Gastrocnemius medialis (tissue), 4 donors: ENCODE data around the gene CALML3. TPM values are rescaled to one million over a fixed set of nuclear protein-coding genes. Genes with fewer than 3 reads are reported as not detected.
"Not testable (repeated sequence)": the region's sequence is repeated elsewhere in the genome, so short reads cannot be mapped to it uniquely, and the experiment has no call there.

Experiments used
- ATAC-seq, 2 donors: fragments of 150-250 bp; one replicate each; pipeline ENCODE4 v1.9.1; 2016
- DNase-seq, 2 donors: peaks; one replicate each; pipeline ENCODE4 v3.0.0-alpha.2; 2019
- H3K27ac ChIP-seq, 4 donors: fragments of 200-600 bp; sonication (generic); 1 replicate in 1 of 4; 2 replicates in 3 of 4; pipeline ENCODE4 v1.5.1; 2016 to 2018; ENCODE audit warnings: mild to moderate bottlenecking in 2 of 4, moderate library complexity in 1 of 4
- H3K27me3 ChIP-seq, 3 donors: fragments of 200-600 bp; sonication (generic) in 2 of 3; 1 replicate in 1 of 3; 2 replicates in 2 of 3; pipeline versions ENCODE4 v1.5.1 to v1.6.0; 2016 to 2019; ENCODE audit warnings: mild to moderate bottlenecking in 1 of 3, moderate library complexity in 1 of 3
- H3K36me3 ChIP-seq, 2 donors: fragments of 200-600 bp; sonication (generic) in 1 of 2; one replicate each; pipeline ENCODE4 v1.5.1; 2017 to 2018
- H3K4me1 ChIP-seq, 2 donors: fragments of 200-600 bp; sonication (generic) in 1 of 2; one replicate each; pipeline ENCODE4 v1.5.1; 2016 to 2017; ENCODE audit warnings: mild to moderate bottlenecking in 2 of 2
- H3K4me3 ChIP-seq, 4 donors: fragments of 200-600 bp; sonication (generic) in 3 of 4; 1 replicate in 1 of 4; 2 replicates in 3 of 4; pipeline ENCODE4 v1.5.1; 2016 to 2019; ENCODE audit warnings: mild to moderate bottlenecking in 2 of 4
- H3K9me3 ChIP-seq, 3 donors: fragments of 200-600 bp; sonication (generic) in 2 of 3; 1 replicate in 1 of 3; 2 replicates in 2 of 3; pipeline ENCODE4 v1.5.1; 2016 to 2019
- POLR2A ChIP-seq, 2 donors: fragments of 450-650 bp; IDR thresholded peaks; one replicate each; pipeline ENCODE4 v1.6.1; 2017; ENCODE audit warnings: antibody characterized with exemption in 2 of 2, mild to moderate bottlenecking in 2 of 2, moderate library complexity in 2 of 2
- in situ Hi-C, 4 donors: fragments of 200-750 bp; cut with MboI; loops; one replicate each; pipeline versions ENCODE4 v1.15.0 to v1.8.0; 2017; ENCODE audit warnings: low sequenced_read_pairs in 4 of 4
- intact Hi-C: fragments of 100-400 bp; cut with DNase I; formaldehyde crosslinking; loops from one replicate; pipeline ENCODE4 v1.15.1; 2023; ENCODE audit warnings: low total_unique reads
- total RNA-seq, 4 donors: library from RNA; depleted of rRNA; stranded (reverse); fragments of >200 nt; gene quantifications; one replicate each; pipeline versions ENCODE4 v1.1.0 to v1.2.3, GENCODE V29; 2016
- TF ChIP-seq, protein P1 (sequence below), 5 experiments: fragments of 450-650 bp in 3 of 5; fragments of 200-600 bp in 2 of 5; sonication (generic) in 2 of 5; IDR thresholded peaks in 4 of 5; conservative IDR thresholded peaks in 1 of 5; 1 replicate in 4 of 5; 2 replicates in 1 of 5; pipeline ENCODE4 v1.5.1; 2016 to 2019; ENCODE audit warnings: antibody characterized with exemption in 5 of 5, mild to moderate bottlenecking in 3 of 5, moderate library complexity in 3 of 5

CALML3 gene
- total RNA-seq, result not detected

DNA sequence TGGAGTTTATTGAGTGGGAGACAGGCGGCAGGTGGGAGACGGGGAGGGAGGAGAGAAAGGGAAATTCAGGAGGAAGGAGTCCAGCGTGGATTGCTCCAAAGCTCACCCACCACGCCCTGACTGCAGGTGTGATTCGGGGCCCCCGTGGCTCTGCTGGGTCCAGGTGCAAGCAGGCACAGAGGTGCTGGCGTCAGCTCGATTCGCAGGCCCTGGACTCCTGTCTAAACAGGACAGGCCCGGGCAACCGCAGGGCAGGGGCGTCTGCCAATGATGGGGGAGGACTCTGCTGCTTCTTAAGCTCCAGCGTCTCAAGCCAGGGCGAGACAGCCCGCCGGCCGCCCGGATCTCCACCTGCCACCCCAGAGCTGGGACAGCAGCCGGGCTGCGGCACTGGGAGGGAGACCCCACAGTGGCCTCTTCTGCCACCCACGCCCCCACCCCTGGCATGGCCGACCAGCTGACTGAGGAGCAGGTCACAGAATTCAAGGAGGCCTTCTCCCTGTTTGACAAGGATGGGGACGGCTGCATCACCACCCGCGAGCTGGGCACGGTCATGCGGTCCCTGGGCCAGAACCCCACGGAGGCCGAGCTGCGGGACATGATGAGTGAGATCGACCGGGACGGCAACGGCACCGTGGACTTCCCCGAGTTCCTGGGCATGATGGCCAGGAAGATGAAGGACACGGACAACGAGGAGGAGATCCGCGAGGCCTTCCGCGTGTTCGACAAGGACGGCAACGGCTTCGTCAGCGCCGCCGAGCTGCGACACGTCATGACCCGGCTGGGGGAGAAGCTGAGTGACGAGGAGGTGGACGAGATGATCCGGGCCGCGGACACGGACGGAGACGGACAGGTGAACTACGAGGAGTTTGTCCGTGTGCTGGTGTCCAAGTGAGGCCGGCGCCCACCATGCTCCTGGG, at the start of gene CALML3:
CALML3 (plus strand) TSS at position 321 of the 920 bp plus-strand sequence; CDS start at position 446, 125 bp downstream.
- TF ChIP-seq, protein P1, sequence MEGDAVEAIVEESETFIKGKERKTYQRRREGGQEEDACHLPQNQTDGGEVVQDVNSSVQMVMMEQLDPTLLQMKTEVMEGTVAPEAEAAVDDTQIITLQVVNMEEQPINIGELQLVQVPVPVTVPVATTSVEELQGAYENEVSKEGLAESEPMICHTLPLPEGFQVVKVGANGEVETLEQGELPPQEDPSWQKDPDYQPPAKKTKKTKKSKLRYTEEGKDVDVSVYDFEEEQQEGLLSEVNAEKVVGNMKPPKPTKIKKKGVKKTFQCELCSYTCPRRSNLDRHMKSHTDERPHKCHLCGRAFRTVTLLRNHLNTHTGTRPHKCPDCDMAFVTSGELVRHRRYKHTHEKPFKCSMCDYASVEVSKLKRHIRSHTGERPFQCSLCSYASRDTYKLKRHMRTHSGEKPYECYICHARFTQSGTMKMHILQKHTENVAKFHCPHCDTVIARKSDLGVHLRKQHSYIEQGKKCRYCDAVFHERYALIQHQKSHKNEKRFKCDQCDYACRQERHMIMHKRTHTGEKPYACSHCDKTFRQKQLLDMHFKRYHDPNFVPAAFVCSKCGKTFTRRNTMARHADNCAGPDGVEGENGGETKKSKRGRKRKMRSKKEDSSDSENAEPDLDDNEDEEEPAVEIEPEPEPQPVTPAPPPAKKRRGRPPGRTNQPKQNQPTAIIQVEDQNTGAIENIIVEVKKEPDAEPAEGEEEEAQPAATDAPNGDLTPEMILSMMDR (IDR thresholded peaks at IDR 0.05 in 4 of 5, conservative IDR thresholded peaks at IDR 0.05 in 1 of 5), result no peak
- no peak for TF ChIP-seq POLR2A (IDR thresholded peaks at IDR 0.05)
- Histone ChIP-seq H3K4me3 (no peak within 1 kb of the TSS), H3K27me3 (no peaks in the 10 kb centered on the region), H3K4me1 (peaks cover 0 to 8% of the 10 kb centered on the region in 2 donors), H3K27ac (no peak within 1 kb of the TSS), H3K9me3 (no peaks in the 10 kb centered on the region), H3K36me3 (no peaks in the 10 kb centered on the region)
- no peak for ATAC-seq
- DNase-seq, result no peak
- intact Hi-C loops, result no loop called here
- in situ Hi-C loops, result no loop called here

DNA sequence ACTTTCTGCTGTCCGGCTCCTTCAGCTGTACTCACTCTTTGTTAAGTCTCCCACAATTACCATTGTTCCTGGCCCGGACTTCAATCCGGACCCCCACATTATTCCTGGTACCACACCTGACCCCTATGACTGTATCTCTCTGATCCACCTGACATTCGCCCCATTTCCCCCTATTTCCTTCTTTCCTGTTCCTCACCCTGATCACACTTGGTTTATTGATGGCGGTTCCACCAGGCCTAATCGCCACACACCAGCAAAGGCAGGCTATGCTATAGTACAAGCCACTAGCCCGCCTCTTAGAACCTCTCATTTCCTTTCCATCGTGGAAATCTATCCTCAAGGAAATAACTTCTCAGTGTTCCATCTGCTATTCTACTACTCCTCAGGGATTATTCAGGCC, 49.7 kb upstream of the CALML3 start:
- DNase-seq, in situ Hi-C loops, H3K36me3 ChIP-seq, H3K4me1 ChIP-seq, ATAC-seq, H3K27me3 ChIP-seq, intact Hi-C loops, H3K27ac ChIP-seq, H3K4me3 ChIP-seq, H3K9me3 ChIP-seq: not testable (repeated sequence)

DNA sequence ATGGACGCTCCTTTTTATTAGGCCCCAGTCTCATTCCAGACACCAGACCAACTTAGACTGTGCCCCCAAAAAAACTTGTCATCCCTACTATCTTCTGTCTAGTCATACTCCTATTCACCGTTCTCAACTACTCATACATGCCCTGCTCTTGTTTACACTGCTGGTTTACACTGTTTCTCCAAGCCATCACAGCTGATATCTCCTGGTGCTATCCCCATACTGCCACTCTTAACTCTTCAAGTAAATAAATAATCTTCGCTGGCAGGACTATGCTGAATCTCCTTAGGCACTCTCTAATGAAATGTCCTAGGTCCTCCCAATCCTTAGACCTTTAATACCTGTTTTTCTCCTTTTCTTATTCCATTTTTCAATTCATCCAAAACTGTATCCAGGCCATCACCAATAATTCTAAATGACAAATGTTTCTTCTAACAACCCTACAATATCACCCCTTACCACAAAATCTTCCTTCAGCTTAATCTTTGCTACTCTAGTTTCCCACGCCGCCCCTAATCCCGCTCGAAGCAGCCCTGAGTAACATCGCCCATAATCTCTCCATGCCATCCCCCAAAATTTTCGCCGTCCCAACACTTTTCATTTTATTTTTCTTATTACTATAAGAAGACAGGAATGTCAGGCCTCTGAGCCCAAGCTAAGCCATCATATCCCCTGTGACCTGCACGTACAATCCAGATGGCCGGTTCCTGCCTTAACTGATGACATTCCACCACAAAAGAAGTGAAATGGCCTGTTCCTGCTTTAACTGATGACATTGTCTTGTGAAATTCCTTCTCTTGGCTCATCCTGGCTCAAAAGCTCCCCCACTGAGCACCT, 48.6 kb upstream of the CALML3 start:
- H3K36me3 ChIP-seq, H3K9me3 ChIP-seq, ATAC-seq, H3K4me3 ChIP-seq, DNase-seq, H3K27ac ChIP-seq, in situ Hi-C loops, intact Hi-C loops, H3K27me3 ChIP-seq, H3K4me1 ChIP-seq: not testable (repeated sequence)

DNA sequence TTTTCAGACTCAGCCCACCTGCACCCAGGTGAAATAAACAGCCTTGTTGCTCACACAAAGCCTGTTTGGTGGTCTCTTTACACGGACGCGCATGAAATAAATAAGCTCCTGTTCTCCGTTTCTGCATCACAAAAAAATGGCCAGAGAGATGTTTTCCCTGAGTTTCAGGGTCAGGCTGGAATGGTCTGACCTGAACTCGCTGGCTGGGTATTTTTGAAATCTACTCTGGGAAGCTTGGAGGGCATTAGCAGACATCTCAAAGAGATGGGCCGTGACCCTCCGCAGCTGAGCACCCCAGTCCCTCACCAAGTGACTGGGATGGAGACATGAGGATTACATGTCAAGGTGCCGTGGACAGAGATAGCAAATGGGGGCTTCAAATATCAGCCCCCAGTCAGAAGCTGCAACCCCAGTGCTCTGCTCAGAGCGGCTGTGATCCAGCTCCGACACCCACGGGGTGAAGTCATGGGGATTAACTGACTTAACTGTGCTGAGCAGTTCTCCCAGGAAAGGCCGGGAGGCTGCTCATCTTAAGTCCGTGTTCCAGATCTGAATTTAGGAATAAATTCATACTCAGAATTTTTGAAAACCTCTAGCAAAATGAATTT, 47.7 kb upstream of the CALML3 start:
- no peak overlapping the region for H3K4me3 ChIP-seq
- no peak for ATAC-seq
- no peaks in the 10 kb centered on the region for H3K9me3 ChIP-seq
- in situ Hi-C loops (no loop called here), intact Hi-C loops (no loop called here)
- no peaks in the 10 kb centered on the region for H3K4me1 ChIP-seq
- no peaks in the 10 kb centered on the region for H3K27me3 ChIP-seq
- no peak for DNase-seq
- TF ChIP-seq, protein P1 (IDR thresholded peaks at IDR 0.05 in 4 of 5, conservative IDR thresholded peaks at IDR 0.05 in 1 of 5), result no peak
- no peak for TF ChIP-seq POLR2A (IDR thresholded peaks at IDR 0.05)
- H3K27ac ChIP-seq, result no peak overlapping the region
- no peaks in the 10 kb centered on the region for H3K36me3 ChIP-seq

DNA sequence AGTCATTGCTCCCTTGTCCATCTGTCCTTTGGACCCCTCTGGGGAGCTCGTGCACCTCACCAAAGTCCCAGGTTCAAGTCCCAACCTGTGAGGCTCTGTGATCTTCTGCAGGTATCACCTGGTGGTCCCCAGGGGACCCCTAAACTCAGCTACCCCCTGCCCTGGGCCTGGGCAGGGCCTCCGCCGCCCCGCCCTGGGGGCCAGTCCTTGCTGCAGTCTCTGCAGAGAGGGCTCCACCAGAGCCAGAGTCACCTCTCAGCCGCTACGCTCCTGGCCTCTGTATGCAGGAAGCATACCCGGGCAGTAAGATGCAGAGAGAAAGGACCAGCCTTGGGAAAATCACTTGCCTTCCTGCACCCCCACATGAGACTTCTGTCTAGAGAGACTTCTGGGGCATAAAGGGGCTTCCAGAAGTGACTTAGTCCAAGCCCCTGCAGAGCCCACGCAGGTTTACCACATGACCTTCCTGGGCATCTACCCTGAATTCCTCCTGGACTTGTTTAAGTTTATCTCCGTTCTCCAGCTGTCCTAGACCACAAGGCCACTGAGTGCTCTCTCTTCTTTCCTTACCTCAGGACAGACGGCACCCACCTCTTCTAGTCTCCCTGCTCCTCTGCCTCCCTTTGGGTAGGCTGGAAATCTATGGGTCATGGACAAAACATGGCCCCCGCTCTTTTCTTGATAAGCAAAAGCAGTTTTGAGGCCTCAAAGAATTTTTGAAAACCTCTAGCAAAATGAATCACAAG, 46.6 kb upstream of the CALML3 start:
- in situ Hi-C loops, result no loop called here
- Histone ChIP-seq H3K4me1 (no peaks in the 10 kb centered on the region), H3K4me3 (no peak overlapping the region), H3K36me3 (no peaks in the 10 kb centered on the region), H3K27ac (no peak overlapping the region), H3K27me3 (no peaks in the 10 kb centered on the region), H3K9me3 (no peaks in the 10 kb centered on the region)
- no peak for TF ChIP-seq POLR2A (IDR thresholded peaks at IDR 0.05)
- TF ChIP-seq, protein P1 (IDR thresholded peaks at IDR 0.05 in 4 of 5, conservative IDR thresholded peaks at IDR 0.05 in 1 of 5), result no peak
- intact Hi-C loops, result no loop called here
- ATAC-seq (no peak), DNase-seq (no peak)
